Measurements from ENCODE around the gene CFAP97.
"Not testable (repeated sequence)": the region's sequence is repeated elsewhere in the genome, so short reads cannot be mapped to it uniquely, and the experiment has no call there.

The CFAP97 gene

GRCh38 chr4:185201977-185202962 lies 1.5 kb downstream of the CFAP97 start:
- DNase-seq (ENCODE audit: low read depth) = peak; percentile 15

GRCh38 chr4:185198189-185198588 lies 5.6 kb downstream of the CFAP97 start:
- not testable (repeated sequence) for DNase-seq (ENCODE audit: low read depth)

- no peak for DNase-seq (ENCODE audit: low read depth)
Observed at GRCh38 chr4:185196437-185196836, 7.4 kb downstream of the CFAP97 start.

GRCh38 chr4:185194924-185195888 lies 8.6 kb downstream of the CFAP97 start:
- no peak for DNase-seq (ENCODE audit: low read depth)

GRCh38 chr4:185192059-185192458 lies 11.7 kb downstream of the CFAP97 start:
- no peak for DNase-seq (ENCODE audit: low read depth)

- no peak for DNase-seq (ENCODE audit: low read depth)
Observed at GRCh38 chr4:185190306-185190856, 13.4 kb downstream of the CFAP97 start.

- DNase-seq (ENCODE audit: low read depth) = no peak
Observed at GRCh38 chr4:185189606-185190305, 14.0 kb downstream of the CFAP97 start.

GRCh38 chr4:185186769-185187168 lies 17.0 kb downstream of the CFAP97 start:
- no peak for DNase-seq (ENCODE audit: low read depth)

GRCh38 chr4:185183622-185184281 lies 20.0 kb downstream of the CFAP97 start:
- DNase-seq (ENCODE audit: low read depth) = peak; percentile 75

- DNase-seq (ENCODE audit: low read depth) = no peak
Observed at GRCh38 chr4:185182239-185182638, 21.6 kb downstream of the CFAP97 start.

GRCh38 chr4:185179488-185179887 lies 24.3 kb downstream of the CFAP97 start:
- DNase-seq (ENCODE audit: low read depth) = no peak

GRCh38 chr4:185171373-185172071 lies 32.3 kb downstream of the CFAP97 start:
- DNase-seq (ENCODE audit: low read depth) = no peak

GRCh38 chr4:185167234-185167633 lies 36.6 kb downstream of the CFAP97 start:
- no peak for DNase-seq (ENCODE audit: low read depth)

GRCh38 chr4:185165605-185166063 lies 38.2 kb downstream of the CFAP97 start:
- DNase-seq (ENCODE audit: low read depth) = no peak

GRCh38 chr4:185151296-185151695 lies 52.5 kb downstream of the CFAP97 start:
- DNase-seq (ENCODE audit: low read depth) = no peak

- DNase-seq (ENCODE audit: low read depth) = no peak
Observed at GRCh38 chr4:185149392-185149791, 54.4 kb downstream of the CFAP97 start.

GRCh38 chr4:185145572-185145971 lies 58.2 kb downstream of the CFAP97 start:
- no peak for DNase-seq (ENCODE audit: low read depth)

- DNase-seq (ENCODE audit: low read depth) = no peak
Observed at GRCh38 chr4:185144601-185145240, 59.1 kb downstream of the CFAP97 start.

- DNase-seq (ENCODE audit: low read depth) = peak; percentile 12
Observed at GRCh38 chr4:185143601-185143969, 60.2 kb downstream of the CFAP97 start.

All from activated T-cell treated with anti-CD3 and anti-CD28 coated beads for 1 hour (primary cell).